Mucosa of gallbladder (tissue), 1 donor: Measurements from ENCODE around the gene GULP1. TPM values are rescaled to one million over a fixed set of nuclear protein-coding genes. Genes with fewer than 3 reads are reported as not detected.

Experiments used
- DNase-seq: peaks from one replicate; pipeline ENCODE4 v3.0.0-alpha.2; 2020; ENCODE audit warnings: low spot score
- total RNA-seq: library from RNA; stranded (reverse); gene quantifications from one replicate; pipeline ENCODE4 v1.2.1, GENCODE V29; 2021
- donor health status: DM: no; HTN: no; CAD: no.

Gene GULP1
- total RNA-seq, 1 donor from 2014 or later = 53.4 TPM

- DNase-seq = peak; percentile 88
Measured at GRCh38 chr2:188292348-188293239, 920 bp downstream of the GULP1 start.

- DNase-seq = peak; percentile 80
Measured at GRCh38 chr2:188293601-188294351, 2.1 kb downstream of the GULP1 start.

GRCh38 chr2:188294352-188294926 lies 2.8 kb downstream of the GULP1 start:
- DNase-seq = no peak

- DNase-seq = no peak
Measured at GRCh38 chr2:188295067-188295685, 3.5 kb downstream of the GULP1 start.

- DNase-seq = no peak
Measured at GRCh38 chr2:188297978-188298377, 6.3 kb downstream of the GULP1 start.

GRCh38 chr2:188298937-188299371 lies 7.3 kb downstream of the GULP1 start:
- peak; percentile 64 for DNase-seq

- no peak for DNase-seq
Measured at GRCh38 chr2:188303363-188304031, 11.8 kb downstream of the GULP1 start.

- DNase-seq = no peak
Measured at GRCh38 chr2:188305271-188305670, 13.6 kb downstream of the GULP1 start.

- no peak for DNase-seq
Measured at GRCh38 chr2:188306271-188306670, 14.6 kb downstream of the GULP1 start.

- no peak for DNase-seq
Measured at GRCh38 chr2:188307850-188308283, 16.2 kb downstream of the GULP1 start.

GRCh38 chr2:188308483-188308882 lies 16.8 kb downstream of the GULP1 start:
- DNase-seq = no peak

- DNase-seq = no peak
Measured at GRCh38 chr2:188309364-188309763, 17.7 kb downstream of the GULP1 start.

GRCh38 chr2:188314314-188315054 lies 22.8 kb downstream of the GULP1 start:
- no peak for DNase-seq

GRCh38 chr2:188315750-188316149 lies 24.1 kb downstream of the GULP1 start:
- no peak for DNase-seq

GRCh38 chr2:188316342-188316741 lies 24.7 kb downstream of the GULP1 start:
- DNase-seq = no peak

- DNase-seq = no peak
Measured at GRCh38 chr2:188316791-188317423, 25.2 kb downstream of the GULP1 start.

GRCh38 chr2:188318161-188318749 lies 26.6 kb downstream of the GULP1 start:
- DNase-seq = no peak

GRCh38 chr2:188319838-188320237 lies 28.2 kb downstream of the GULP1 start:
- DNase-seq = no peak

GRCh38 chr2:188320861-188321260 lies 29.2 kb downstream of the GULP1 start:
- no peak for DNase-seq
